Measurements from ENCODE around the gene STX11.

GRCh38 chr6:144103026-144103563 is 47.2 kb upstream of the STX11 start:
- no peak for TF ChIP-seq POLR2A (IDR thresholded peaks at IDR 0.05; ENCODE audit: low read length)
- no peak for TF ChIP-seq CBX2 (IDR thresholded peaks at IDR 0.05; ENCODE audit: borderline replicate concordance, low read depth)
- TF ChIP-seq KDM1A (IDR thresholded peaks at IDR 0.05; ENCODE audit: low read depth), result no peak
- no peak for TF ChIP-seq MAX (IDR thresholded peaks at IDR 0.05)
- no peak for TF ChIP-seq CTCF (IDR thresholded peaks at IDR 0.05)
- TF ChIP-seq PBX3 (IDR thresholded peaks at IDR 0.05), result no peak
- no peak for TF ChIP-seq SREBF2 (IDR thresholded peaks at IDR 0.05)
- no peak for TF ChIP-seq RNF2 (IDR thresholded peaks at IDR 0.05; ENCODE audit: borderline replicate concordance, low read depth)
- no peak for TF ChIP-seq EP300 (IDR thresholded peaks at IDR 0.05)
- no peak for TF ChIP-seq REST (IDR thresholded peaks at IDR 0.05)
- TF ChIP-seq HOXB13 (CRISPR knock-in tag; IDR thresholded peaks at IDR 0.05; ENCODE audit: low read depth), result no peak
- TF ChIP-seq CBX8 (IDR thresholded peaks at IDR 0.05), result no peak
- no peak for TF ChIP-seq EHF (CRISPR knock-in tag; IDR thresholded peaks at IDR 0.05)

Measured in A549 (cell line).